Kidney (tissue), 14 donors: ENCODE measurements around the gene MEGF6. TPM values are rescaled to one million over a fixed set of nuclear protein-coding genes. Genes with fewer than 3 reads are reported as not detected.
"Not testable (repeated sequence)": the region's sequence is repeated elsewhere in the genome, so short reads cannot be mapped to it uniquely, and the experiment has no call there.

ENCODE experiments used
- DNase-seq, 5 donors: peaks; one replicate each; pipeline ENCODE4 v3.0.0-alpha.2; 2013 to 2020
- FAIRE-seq: peaks from 2 replicates; lab custom pipeline; 2012; peaks lifted over from hg19 to GRCh38; lab: Jason Lieb, UNC
- H3K27ac ChIP-seq, 2 donors: one replicate each; pipeline ENCODE4 v1.7.0; 2013; ENCODE audit warnings: low read depth in 2 of 2, low read length in 2 of 2, inconsistent platforms in 1 of 2
- H3K27me3 ChIP-seq: one replicate; pipeline ENCODE4 v1.7.1; 2013; ENCODE audit warnings: low read length, inconsistent platforms; ENCODE audit not compliant: control insufficient read depth, insufficient read depth
- H3K36me3 ChIP-seq, 3 donors: one replicate each; pipeline versions ENCODE4 v1.7.0 to v1.7.1; 2013; ENCODE audit warnings: low read length in 3 of 3, control low read depth in 1 of 3, inconsistent platforms in 1 of 3; ENCODE audit not compliant: insufficient read depth in 3 of 3, control insufficient read depth in 2 of 3
- H3K4me1 ChIP-seq, 3 donors: one replicate each; pipeline versions ENCODE4 v1.7.0 to v1.7.1; 2013; ENCODE audit warnings: low read length in 3 of 3, inconsistent platforms in 1 of 3, low read depth in 1 of 3; ENCODE audit not compliant: control insufficient read depth in 2 of 3, insufficient read depth in 2 of 3
- H3K4me3 ChIP-seq, 3 donors: one replicate each; pipeline versions ENCODE4 v1.7.0 to v1.8.1; 2013; ENCODE audit warnings: low read length in 3 of 3, control low read depth in 1 of 3, inconsistent platforms in 1 of 3
- H3K9ac ChIP-seq, 3 donors: one replicate each; pipeline versions ENCODE4 v1.7.0 to v1.7.1; 2013; ENCODE audit warnings: low read length in 3 of 3, control low read depth in 1 of 3, inconsistent platforms in 1 of 3
- H3K9me3 ChIP-seq, 3 donors: one replicate each; pipeline versions ENCODE4 v1.7.0 to v1.7.1; 2013; ENCODE audit warnings: low read length in 3 of 3, control low read depth in 1 of 3, inconsistent platforms in 1 of 3; ENCODE audit not compliant: control insufficient read depth in 2 of 3, insufficient read depth in 1 of 3
- intact Hi-C: fragments of 100-400 bp; cut with DNase I; formaldehyde crosslinking; loops from one replicate; pipeline ENCODE4 v1.11.1; 2022
- polyA plus RNA-seq: library from polyadenylated mRNA; stranded (reverse); fragments of 350-450 nt; fragmentation: Illumina TruSeq; extraction: RNeasy Lipid Tissue Mini Kit (QIAGEN cat#74804); gene quantifications from one replicate; pipeline ENCODE4 v1.2.3, GENCODE V29; 2014; ENCODE audit warnings: low read depth, low replicate concordance; ENCODE audit not compliant: insufficient read depth
- total RNA-seq: library from RNA; stranded (reverse); fragmentation: NEBNext Ultra II Directional; extraction: Animal tissue kit (Norgen Biotek cat#: 25700); gene quantifications from one replicate; pipeline ENCODE4 v1.2.1, GENCODE V29; 2021
- TF ChIP-seq, protein P1 (sequence below): IDR thresholded peaks from 3 replicates; pipeline ENCODE4 v1.5.1; 2012; ENCODE audit warnings: mild to moderate bottlenecking, moderate library complexity, borderline replicate concordance; ENCODE audit not compliant: insufficient read depth; ENCODE audit errors: extremely low read depth
- donor health status: control.
- donor health status: control.
- donor health status: control.
- donor health status: control.
- donor health status: control.
- donor health status: DM: yes; HTN: yes; CAD: no.
- donor health status: Normal renal cell carcinoma (clear cell type).

Gene MEGF6
- total and polyA plus RNA-seq, 2 donors from 2014 or later, result 2.8 to 10.9 TPM

DNA sequence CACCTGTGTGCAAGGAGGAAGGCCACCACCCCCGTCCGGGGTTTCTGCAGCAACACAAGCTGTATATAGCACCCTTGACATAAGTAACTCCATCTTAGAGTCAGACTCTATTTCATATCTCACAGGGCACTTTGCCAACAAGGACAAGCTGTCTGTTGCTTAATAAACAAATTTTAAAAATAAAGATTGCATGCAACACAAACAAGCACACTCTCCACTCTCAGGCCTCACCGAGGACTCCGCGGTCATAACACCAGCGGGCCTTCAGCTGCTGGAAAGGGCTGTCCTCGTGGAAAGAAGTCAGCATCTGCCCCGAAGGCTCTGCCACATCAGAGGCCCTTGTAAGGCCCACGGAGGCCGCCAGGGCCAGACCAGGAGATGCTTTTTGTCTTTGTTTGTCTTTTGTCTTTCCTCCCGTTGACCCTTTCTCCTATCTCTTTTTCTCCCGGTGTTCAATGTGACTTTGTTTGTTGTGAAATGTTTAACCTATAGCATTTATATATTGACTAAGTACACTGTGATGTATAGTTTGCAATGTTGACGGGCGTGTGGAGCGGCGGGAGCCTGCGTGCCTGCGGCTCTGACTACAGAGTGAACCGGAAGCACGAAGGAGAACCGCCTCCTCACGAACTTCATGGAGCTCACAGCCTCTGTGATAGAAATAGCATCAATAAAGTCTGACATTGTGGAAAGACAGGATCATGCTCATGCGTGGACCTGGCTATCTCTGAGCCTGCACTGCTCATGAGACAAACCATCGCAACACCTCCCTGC lies 24.1 kb downstream of the MEGF6 start:
- DNase-seq (no peak), FAIRE-seq (no peak)
- Histone ChIP-seq H3K27ac (no peak overlapping the region), H3K4me1 (no peaks in the 10 kb centered on the region), H3K9ac (no peak overlapping the region), H3K27me3 (no peaks in the 10 kb centered on the region), H3K9me3 (no peaks in the 10 kb centered on the region), H3K4me3 (no peak overlapping the region), H3K36me3 (no peaks in the 10 kb centered on the region)
- TF ChIP-seq, protein P1, sequence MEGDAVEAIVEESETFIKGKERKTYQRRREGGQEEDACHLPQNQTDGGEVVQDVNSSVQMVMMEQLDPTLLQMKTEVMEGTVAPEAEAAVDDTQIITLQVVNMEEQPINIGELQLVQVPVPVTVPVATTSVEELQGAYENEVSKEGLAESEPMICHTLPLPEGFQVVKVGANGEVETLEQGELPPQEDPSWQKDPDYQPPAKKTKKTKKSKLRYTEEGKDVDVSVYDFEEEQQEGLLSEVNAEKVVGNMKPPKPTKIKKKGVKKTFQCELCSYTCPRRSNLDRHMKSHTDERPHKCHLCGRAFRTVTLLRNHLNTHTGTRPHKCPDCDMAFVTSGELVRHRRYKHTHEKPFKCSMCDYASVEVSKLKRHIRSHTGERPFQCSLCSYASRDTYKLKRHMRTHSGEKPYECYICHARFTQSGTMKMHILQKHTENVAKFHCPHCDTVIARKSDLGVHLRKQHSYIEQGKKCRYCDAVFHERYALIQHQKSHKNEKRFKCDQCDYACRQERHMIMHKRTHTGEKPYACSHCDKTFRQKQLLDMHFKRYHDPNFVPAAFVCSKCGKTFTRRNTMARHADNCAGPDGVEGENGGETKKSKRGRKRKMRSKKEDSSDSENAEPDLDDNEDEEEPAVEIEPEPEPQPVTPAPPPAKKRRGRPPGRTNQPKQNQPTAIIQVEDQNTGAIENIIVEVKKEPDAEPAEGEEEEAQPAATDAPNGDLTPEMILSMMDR, result no peak
- intact Hi-C loops, result no loop called here

DNA sequence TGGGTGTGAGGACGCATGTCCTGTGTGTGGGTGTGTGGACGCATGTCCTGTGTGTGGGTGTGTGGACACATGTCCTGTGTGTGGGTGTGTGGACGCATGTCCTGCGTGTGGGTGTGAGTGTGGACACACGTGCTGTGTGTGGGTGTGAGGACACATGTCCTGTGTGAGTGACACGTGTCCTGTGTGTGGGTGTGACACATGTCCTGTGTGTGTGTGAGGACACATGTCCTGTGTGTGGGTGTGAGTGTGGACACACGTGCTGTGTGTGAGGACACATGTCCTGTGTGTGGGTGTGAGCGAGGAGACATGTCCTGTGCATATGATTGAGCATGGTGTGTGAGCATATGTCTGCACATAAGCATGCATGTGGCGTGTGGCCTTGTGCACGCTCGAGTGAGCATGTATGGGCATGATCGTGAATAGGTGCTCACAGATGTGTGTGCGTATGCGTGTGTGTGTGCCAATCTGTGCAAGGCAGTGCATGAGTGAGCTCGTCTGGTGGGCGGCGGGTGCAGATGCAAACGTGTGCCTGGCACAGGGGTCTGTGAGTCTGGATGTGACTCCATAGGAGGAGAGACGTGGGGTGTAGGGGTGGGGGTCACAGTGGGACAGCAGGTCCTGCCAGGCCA lies 25.3 kb downstream of the MEGF6 start:
- H3K4me1 ChIP-seq, result no peaks in the 10 kb centered on the region
- H3K9ac ChIP-seq, result no peak overlapping the region
- FAIRE-seq, result no peak
- H3K27ac ChIP-seq, result no peak overlapping the region
- H3K27me3 ChIP-seq, result no peaks in the 10 kb centered on the region
- no peaks in the 10 kb centered on the region for H3K9me3 ChIP-seq
- TF ChIP-seq, protein P1, result no peak
- intact Hi-C loops, result no loop called here
- no peaks in the 10 kb centered on the region for H3K36me3 ChIP-seq
- H3K4me3 ChIP-seq, result no peak overlapping the region
- no peak for DNase-seq

DNA sequence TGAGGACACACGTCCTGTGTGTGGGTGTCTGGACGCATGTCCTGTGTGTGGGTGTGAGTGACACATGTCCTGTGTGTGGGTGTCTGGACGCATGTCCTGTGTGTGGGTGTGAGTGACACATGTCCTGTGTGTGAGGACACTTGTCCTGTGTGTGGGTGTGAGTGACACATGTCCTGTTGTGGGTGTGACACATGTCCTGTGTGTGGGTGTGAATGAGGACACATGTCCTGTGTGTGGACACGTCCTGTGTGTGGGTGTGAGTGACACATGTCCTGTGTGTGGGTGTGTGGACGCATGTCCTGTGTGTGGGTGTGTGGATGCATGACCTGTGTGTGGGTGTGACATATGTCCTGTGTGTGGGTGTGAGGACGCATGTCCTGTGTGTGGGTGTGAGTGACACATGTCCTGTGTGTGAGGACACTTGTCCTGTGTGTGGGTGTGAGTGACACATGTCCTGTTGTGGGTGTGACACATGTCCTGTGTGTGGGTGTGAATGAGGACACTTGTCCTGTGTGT lies 25.9 kb downstream of the MEGF6 start:
- H3K9me3 ChIP-seq, H3K4me1 ChIP-seq, intact Hi-C loops, H3K9ac ChIP-seq, H3K4me3 ChIP-seq, FAIRE-seq, H3K27ac ChIP-seq, DNase-seq, H3K36me3 ChIP-seq, H3K27me3 ChIP-seq: not testable (repeated sequence)

DNA sequence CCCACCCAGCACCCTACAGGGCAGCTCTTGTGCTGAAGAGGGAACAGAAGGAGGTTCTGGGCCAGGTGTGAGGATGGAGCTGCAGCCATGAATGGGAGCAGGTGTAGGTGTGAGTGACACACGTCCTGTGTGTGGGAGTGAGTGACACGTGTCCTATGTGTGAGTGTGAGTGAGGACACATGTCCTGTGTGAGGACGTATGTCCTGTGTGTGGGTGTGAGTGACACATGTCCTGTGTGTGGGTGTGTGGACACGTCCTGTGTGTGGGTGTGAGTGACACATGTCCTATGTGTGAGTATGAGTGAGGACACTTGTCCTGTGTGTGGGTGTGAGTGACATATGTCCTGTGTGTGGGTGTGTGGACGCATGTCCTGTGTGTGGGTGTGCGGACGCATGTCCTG lies 26.4 kb downstream of the MEGF6 start:
- TF ChIP-seq, protein P1, result no peak
- no peaks in the 10 kb centered on the region for H3K27me3 ChIP-seq
- no peaks in the 10 kb centered on the region for H3K36me3 ChIP-seq
- no peak overlapping the region for H3K9ac ChIP-seq
- H3K4me3 ChIP-seq, result no peak overlapping the region
- intact Hi-C loops, result no loop called here
- FAIRE-seq, result no peak
- DNase-seq, result no peak
- no peaks in the 10 kb centered on the region for H3K9me3 ChIP-seq
- H3K4me1 ChIP-seq, result no peaks in the 10 kb centered on the region
- no peak overlapping the region for H3K27ac ChIP-seq

DNA sequence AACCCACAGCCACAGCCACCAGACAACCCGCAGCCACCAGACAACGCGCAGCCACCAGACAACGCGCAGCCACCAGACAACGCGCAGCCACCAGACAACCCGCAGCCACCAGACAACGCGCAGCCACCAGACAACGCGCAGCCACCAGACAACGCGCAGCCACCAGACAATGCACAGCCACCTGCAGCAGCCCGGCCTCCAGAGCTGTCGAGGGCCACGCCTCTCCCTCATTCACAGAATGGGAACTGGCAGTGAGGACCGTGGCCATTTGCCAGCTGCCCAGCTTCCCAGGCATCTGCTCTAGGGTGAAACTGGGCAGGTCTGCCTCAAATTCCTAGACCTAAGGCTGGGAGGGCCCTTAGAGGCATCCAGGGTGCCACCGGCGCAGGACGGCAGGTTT lies 27.6 kb downstream of the MEGF6 start:
- H3K9me3 ChIP-seq, DNase-seq, H3K9ac ChIP-seq, H3K27me3 ChIP-seq, H3K4me1 ChIP-seq, H3K27ac ChIP-seq, H3K4me3 ChIP-seq, FAIRE-seq, intact Hi-C loops, H3K36me3 ChIP-seq: not testable (repeated sequence)
